ENCODE data around the gene FANCC. TPM values are rescaled to one million over a fixed set of nuclear protein-coding genes. Genes with fewer than 3 reads are reported as not detected.

The FANCC gene
- total RNA-seq, 1 experiment from 2014 or later = 14.0 TPM

DNA sequence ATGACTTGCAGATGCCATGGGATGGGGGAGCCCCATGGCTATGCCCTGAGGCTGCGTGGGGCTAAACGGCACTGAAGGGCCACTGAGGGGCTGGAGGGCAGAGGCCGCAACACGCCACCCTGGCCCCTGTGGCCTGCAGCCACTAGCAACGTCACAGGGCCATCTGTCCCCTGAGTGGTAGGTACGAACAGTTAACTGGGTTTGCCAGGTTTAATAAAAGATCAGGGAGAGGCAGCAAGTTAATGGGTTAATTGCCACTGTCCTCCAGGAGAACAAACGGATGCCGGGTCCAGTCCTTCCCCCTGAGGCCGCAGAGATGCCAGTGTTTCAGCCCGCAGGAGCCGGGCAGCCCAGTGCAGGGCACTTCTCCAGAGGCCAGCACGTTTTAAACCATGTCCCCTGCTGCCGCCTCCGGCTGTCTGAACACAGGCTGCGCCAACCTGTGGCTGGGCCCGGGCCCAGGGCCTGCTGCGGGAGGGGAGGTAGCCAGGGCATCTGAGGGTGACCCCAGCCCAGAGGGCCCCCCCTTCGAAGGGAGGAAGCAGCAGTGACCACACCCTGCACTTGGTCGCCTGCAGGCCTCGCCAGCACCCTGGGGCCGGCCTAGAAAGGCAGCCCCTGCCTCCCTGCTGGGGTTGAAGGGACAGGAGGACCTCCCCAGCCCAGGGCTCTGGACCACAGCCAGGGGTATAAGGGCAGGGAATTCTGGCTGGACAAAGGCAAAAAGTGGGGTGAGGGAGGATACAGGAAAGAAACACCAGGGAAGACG, 227.3 kb downstream of the FANCC start:
- no peaks in the 10 kb centered on the region for H3K4me1 ChIP-seq (ENCODE audit: low read length)
- no peaks in the 10 kb centered on the region for H4K20me1 ChIP-seq (ENCODE audit: insufficient read depth, low read depth, low read length)
- H3K4me2 ChIP-seq (ENCODE audit: low read depth, low read length, poor library complexity, severe bottlenecking) = no peak overlapping the region
- no peaks in the 10 kb centered on the region for H3K27me3 ChIP-seq (ENCODE audit: low read length)
- H3K4me3 ChIP-seq (ENCODE audit: low read length) = no peak overlapping the region
- no peak for DNase-seq
- no peaks in the 10 kb centered on the region for H3K79me2 ChIP-seq (ENCODE audit: low read length)
- H2AFZ ChIP-seq (ENCODE audit: low read length) = no peak overlapping the region
- no peaks in the 10 kb centered on the region for H3K36me3 ChIP-seq (ENCODE audit: insufficient read depth, low read length)
- H3K27ac ChIP-seq (ENCODE audit: low read length) = no peak overlapping the region
- no peaks in the 10 kb centered on the region for H3K9me3 ChIP-seq (ENCODE audit: low read length)
- H3K9me2 ChIP-seq (replicated peaks; ENCODE audit: insufficient read depth, low read length) = no peaks in the 10 kb centered on the region
- no peak overlapping the region for H3K9ac ChIP-seq (ENCODE audit: low read length)

DNA sequence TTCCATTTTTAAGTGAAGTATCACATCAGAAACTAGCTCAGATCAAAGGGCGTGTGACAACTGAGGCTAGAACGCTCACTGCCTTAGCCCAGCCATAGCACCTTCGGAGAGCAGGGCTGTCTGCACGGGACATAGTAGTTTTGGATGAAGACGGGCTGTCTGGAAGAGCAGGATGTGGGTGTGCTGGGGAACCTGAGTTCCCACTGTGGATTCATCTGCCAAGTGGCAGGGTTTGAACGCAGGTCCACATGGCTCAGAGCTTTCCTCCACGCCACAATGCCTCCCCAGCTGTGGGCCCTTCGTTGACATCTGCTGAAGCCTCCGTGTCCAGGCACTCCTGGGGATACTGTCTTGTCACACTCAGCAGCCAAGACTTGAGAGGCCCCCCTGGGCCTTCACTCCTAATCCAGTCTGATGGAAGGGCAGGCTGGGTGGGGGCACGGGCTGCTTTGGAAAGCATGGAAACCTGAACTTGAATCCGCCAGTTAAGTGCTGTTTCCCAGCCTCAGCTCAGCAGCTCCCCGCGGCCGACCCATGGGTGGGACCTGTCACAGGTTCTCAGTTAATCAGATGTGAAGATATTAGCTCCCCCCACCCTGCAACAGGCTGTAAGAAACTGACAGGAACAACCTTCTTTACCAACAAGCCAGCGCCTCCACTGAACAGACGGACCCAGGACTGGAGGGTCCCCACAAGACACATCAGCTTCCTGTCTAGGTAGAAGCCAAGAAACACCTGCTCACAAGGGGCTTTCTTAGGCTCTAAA, 228.1 kb downstream of the FANCC start:
- Histone ChIP-seq H3K4me3 (ENCODE audit: low read length) (no peak overlapping the region), H3K27me3 (ENCODE audit: low read length) (no peaks in the 10 kb centered on the region), H3K9me2 (replicated peaks; ENCODE audit: insufficient read depth, low read length) (no peaks in the 10 kb centered on the region), H3K9ac (ENCODE audit: low read length) (no peak overlapping the region), H3K27ac (ENCODE audit: low read length) (no peak overlapping the region), H3K36me3 (ENCODE audit: insufficient read depth, low read length) (no peaks in the 10 kb centered on the region), H3K4me2 (ENCODE audit: low read depth, low read length, poor library complexity, severe bottlenecking) (no peak overlapping the region), H3K4me1 (ENCODE audit: low read length) (no peaks in the 10 kb centered on the region), H2AFZ (ENCODE audit: low read length) (no peak overlapping the region), H4K20me1 (ENCODE audit: insufficient read depth, low read depth, low read length) (no peaks in the 10 kb centered on the region), H3K9me3 (ENCODE audit: low read length) (no peaks in the 10 kb centered on the region), H3K79me2 (ENCODE audit: low read length) (no peaks in the 10 kb centered on the region)
- no peak for DNase-seq

DNA sequence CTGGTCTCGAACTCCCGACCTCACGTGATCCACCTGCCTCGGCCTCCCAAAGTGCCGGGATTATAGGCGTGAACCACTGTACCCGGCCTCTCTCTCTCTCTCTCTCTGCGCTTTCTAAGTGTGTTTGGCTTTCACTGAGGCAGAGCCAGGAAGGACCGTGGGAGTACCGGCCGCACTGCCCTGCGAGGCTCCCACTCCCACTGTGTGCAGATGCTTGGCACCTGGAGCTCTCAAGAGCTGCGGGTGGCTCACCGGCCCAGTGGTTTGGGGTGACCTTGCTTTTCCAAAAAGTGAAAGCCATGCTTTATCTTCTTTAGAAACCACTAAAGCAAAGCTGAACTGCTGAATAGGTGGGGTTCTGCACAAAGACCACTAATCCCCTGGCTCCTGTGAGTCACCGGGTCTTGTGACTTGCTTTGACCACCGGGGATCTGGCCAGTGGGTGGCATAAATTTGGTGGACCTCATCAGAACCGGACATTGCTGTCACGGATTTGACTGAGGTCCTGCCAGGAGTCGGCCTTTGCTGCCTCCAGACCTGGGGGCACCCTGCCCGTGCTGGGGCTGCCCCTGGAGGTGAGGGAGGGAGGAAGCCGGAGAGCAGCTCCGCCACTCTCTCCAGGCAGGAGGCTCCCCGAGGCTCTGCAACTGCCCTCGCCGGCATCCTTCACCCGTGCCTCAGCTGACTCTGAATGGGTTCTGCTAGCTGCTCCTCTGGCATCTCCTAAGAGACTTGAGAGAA, 228.9 kb downstream of the FANCC start:
- H2AFZ ChIP-seq (ENCODE audit: low read length) = no peak overlapping the region
- H3K4me3 ChIP-seq (ENCODE audit: low read length) = no peak overlapping the region
- no peaks in the 10 kb centered on the region for H3K4me1 ChIP-seq (ENCODE audit: low read length)
- H4K20me1 ChIP-seq (ENCODE audit: insufficient read depth, low read depth, low read length) = no peaks in the 10 kb centered on the region
- no peaks in the 10 kb centered on the region for H3K27me3 ChIP-seq (ENCODE audit: low read length)
- no peak overlapping the region for H3K27ac ChIP-seq (ENCODE audit: low read length)
- no peaks in the 10 kb centered on the region for H3K79me2 ChIP-seq (ENCODE audit: low read length)
- no peaks in the 10 kb centered on the region for H3K9me3 ChIP-seq (ENCODE audit: low read length)
- H3K9me2 ChIP-seq (replicated peaks; ENCODE audit: insufficient read depth, low read length) = no peaks in the 10 kb centered on the region
- H3K4me2 ChIP-seq (ENCODE audit: low read depth, low read length, poor library complexity, severe bottlenecking) = no peak overlapping the region
- no peak overlapping the region for H3K9ac ChIP-seq (ENCODE audit: low read length)
- no peaks in the 10 kb centered on the region for H3K36me3 ChIP-seq (ENCODE audit: insufficient read depth, low read length)
- DNase-seq = no peak

DNA sequence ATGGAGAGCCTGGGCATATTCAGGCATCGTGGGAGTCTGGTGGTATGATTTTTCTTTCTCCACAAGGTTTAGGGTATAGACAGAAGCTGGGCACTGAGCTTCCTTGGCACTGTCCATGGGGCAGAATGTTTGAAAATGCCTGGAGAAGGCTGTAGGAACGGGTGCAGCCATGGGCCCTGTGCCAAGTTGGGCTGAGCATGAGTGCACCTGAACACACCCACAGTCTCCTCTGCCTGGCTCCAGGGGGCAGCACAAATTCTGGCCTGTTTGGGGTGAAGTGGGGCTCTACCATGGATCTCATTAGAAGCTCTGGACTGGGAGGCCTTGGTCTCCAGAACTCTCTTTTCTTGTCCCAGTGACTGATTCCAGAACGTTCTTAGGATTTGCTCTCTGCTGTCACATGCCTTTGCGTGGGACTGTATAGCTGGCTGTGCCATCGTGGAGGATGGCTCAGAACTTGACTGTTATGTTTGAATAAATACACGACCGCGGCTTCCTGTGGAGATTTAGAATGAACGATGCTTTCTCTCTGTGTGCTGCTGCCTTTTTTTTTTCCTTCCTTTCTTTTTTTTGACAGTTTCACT, 229.8 kb downstream of the FANCC start:
- DNase-seq = peak; percentile 79

DNA sequence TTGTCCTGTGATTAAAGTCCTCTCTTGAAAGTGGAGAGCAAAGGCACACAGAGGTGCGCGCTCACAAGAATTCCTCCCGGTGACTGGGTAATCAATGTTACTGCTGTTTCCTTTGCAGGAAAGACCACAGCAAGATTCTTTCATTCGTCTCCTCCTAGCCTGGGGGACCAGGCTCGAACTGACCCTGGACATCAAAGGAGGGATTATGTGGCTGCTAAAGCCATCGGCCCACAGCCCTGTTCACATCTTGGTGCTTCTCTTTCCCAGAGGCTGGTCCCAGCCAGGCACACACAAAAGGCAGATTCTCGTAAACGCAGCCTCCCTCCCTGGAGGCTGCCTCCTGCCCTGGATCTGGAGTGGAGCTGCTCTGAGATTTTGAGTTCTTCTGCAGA, 230.9 kb downstream of the FANCC start:
- no peaks in the 10 kb centered on the region for H3K27me3 ChIP-seq (ENCODE audit: low read length)
- H3K79me2 ChIP-seq (ENCODE audit: low read length) = no peaks in the 10 kb centered on the region
- no peaks in the 10 kb centered on the region for H3K9me2 ChIP-seq (replicated peaks; ENCODE audit: insufficient read depth, low read length)

More for the DNA sequence above, 229.8 kb downstream of the FANCC start:
- Histone ChIP-seq H3K79me2 (ENCODE audit: low read length) (no peaks in the 10 kb centered on the region), H3K9me2 (replicated peaks; ENCODE audit: insufficient read depth, low read length) (no peaks in the 10 kb centered on the region), H2AFZ (ENCODE audit: low read length) (no peak overlapping the region), H3K4me3 (ENCODE audit: low read length) (no peak overlapping the region), H3K27me3 (ENCODE audit: low read length) (no peaks in the 10 kb centered on the region), H4K20me1 (ENCODE audit: insufficient read depth, low read depth, low read length) (no peaks in the 10 kb centered on the region), H3K9ac (ENCODE audit: low read length) (no peak overlapping the region), H3K4me2 (ENCODE audit: low read depth, low read length, poor library complexity, severe bottlenecking) (no peak overlapping the region), H3K27ac (ENCODE audit: low read length) (no peak overlapping the region), H3K36me3 (ENCODE audit: insufficient read depth, low read length) (no peaks in the 10 kb centered on the region), H3K4me1 (ENCODE audit: low read length) (no peaks in the 10 kb centered on the region), H3K9me3 (ENCODE audit: low read length) (no peaks in the 10 kb centered on the region)

DNA sequence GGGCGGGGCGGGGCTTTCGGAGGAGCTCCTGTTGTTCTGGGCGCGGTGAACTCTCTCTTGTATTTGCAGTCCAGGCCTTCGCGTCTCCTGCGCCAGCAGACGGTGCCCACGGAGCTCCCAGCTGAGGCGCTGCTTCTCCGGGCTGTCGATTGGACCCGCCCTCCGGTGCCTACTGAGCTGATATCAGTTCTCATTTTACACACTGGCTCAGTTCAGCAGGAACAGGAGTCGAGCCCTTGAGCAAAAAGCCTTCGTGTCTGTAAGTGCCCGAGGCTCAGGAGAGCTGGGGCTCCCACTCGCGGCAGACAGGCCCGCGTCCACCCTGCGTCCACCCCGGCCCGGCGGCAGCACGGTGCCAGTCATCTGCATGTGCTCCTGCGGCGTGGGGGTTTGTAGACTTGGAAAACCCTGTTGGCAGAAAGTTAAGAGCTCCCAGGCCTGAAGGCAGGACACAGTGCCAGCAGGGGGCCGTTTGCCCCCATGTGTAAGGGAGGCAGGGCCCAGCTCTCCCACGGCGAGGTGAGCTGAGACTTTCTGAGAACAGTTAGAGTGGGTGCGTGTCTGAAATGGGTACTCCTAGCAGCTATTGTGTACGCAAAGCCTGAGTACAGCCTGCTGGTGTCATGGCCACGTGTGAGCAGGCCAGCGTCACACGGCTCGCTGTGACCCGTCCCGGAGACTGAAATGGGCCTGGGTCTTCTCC, 231.5 kb downstream of the FANCC start:
- DNase-seq = no peak
- no peaks in the 10 kb centered on the region for H3K27me3 ChIP-seq (ENCODE audit: low read length)
- no peak overlapping the region for H3K27ac ChIP-seq (ENCODE audit: low read length)
- H3K36me3 ChIP-seq (ENCODE audit: insufficient read depth, low read length) = no peaks in the 10 kb centered on the region
- H3K9me3 ChIP-seq (ENCODE audit: low read length) = no peaks in the 10 kb centered on the region
- no peak overlapping the region for H3K9ac ChIP-seq (ENCODE audit: low read length)
- no peaks in the 10 kb centered on the region for H3K79me2 ChIP-seq (ENCODE audit: low read length)
- no peaks in the 10 kb centered on the region for H3K4me1 ChIP-seq (ENCODE audit: low read length)
- H4K20me1 ChIP-seq (ENCODE audit: insufficient read depth, low read depth, low read length) = no peaks in the 10 kb centered on the region
- H3K4me3 ChIP-seq (ENCODE audit: low read length) = no peak overlapping the region
- H2AFZ ChIP-seq (ENCODE audit: low read length) = no peak overlapping the region
- H3K9me2 ChIP-seq (replicated peaks; ENCODE audit: insufficient read depth, low read length) = no peaks in the 10 kb centered on the region
- no peak overlapping the region for H3K4me2 ChIP-seq (ENCODE audit: low read depth, low read length, poor library complexity, severe bottlenecking)

More for the DNA sequence above, 230.9 kb downstream of the FANCC start:
- H3K27ac ChIP-seq (ENCODE audit: low read length) = no peak overlapping the region
- H3K36me3 ChIP-seq (ENCODE audit: insufficient read depth, low read length) = no peaks in the 10 kb centered on the region
- no peaks in the 10 kb centered on the region for H3K9me3 ChIP-seq (ENCODE audit: low read length)
- H3K4me2 ChIP-seq (ENCODE audit: low read depth, low read length, poor library complexity, severe bottlenecking) = no peak overlapping the region
- H4K20me1 ChIP-seq (ENCODE audit: insufficient read depth, low read depth, low read length) = no peaks in the 10 kb centered on the region
- H3K4me1 ChIP-seq (ENCODE audit: low read length) = no peaks in the 10 kb centered on the region
- H2AFZ ChIP-seq (ENCODE audit: low read length) = no peak overlapping the region
- no peak for DNase-seq
- no peak overlapping the region for H3K4me3 ChIP-seq (ENCODE audit: low read length)
- no peak overlapping the region for H3K9ac ChIP-seq (ENCODE audit: low read length)

DNA sequence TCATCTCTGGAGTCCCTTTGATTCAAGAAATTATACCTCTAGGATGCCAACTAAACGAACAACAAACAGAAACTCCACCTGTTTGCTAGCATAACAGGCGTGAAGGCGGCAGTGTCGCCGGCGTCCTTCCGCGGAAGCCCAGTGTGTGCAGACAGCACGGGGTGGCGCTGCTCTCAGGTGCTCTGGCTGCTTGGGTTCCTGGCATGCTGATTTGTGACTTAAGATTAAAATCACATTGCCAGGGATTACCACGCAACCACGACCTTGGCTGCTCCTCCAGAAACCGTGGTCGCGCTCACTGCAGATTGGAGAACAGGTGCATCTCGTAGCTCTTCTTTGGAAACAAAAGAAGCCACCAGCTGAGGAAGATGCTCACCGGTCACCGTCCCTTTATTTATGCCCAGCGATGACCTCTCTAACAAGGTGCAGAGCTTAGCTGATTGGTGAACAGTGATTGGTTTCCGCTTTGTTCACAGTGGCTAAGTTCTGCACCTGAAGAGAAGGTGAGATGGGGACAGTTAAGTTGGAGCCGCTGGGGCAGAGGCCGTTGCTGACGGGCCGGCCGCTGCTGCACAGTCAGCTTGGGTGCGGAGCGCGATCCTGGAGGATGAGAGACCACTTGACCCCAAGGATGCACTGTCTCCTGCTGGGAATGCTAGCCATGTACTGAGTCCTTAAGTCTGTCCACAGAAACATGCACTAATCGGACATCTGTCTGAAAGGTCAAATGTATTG, 232.3 kb downstream of the FANCC start:
- H4K20me1 ChIP-seq (ENCODE audit: insufficient read depth, low read depth, low read length) = no peaks in the 10 kb centered on the region
- H3K9me3 ChIP-seq (ENCODE audit: low read length) = no peaks in the 10 kb centered on the region
- H3K9me2 ChIP-seq (replicated peaks; ENCODE audit: insufficient read depth, low read length) = no peaks in the 10 kb centered on the region
- H3K79me2 ChIP-seq (ENCODE audit: low read length) = no peaks in the 10 kb centered on the region
- H3K4me2 ChIP-seq (ENCODE audit: low read depth, low read length, poor library complexity, severe bottlenecking) = no peak overlapping the region
- no peak for DNase-seq
- H3K4me3 ChIP-seq (ENCODE audit: low read length) = no peak overlapping the region
- H2AFZ ChIP-seq (ENCODE audit: low read length) = no peak overlapping the region
- no peaks in the 10 kb centered on the region for H3K36me3 ChIP-seq (ENCODE audit: insufficient read depth, low read length)
- H3K4me1 ChIP-seq (ENCODE audit: low read length) = no peaks in the 10 kb centered on the region
- H3K27me3 ChIP-seq (ENCODE audit: low read length) = no peaks in the 10 kb centered on the region
- H3K27ac ChIP-seq (ENCODE audit: low read length) = no peak overlapping the region
- H3K9ac ChIP-seq (ENCODE audit: low read length) = no peak overlapping the region

All from Karpas-422 (cell line).